GM12892 (cell line): ENCODE results near the gene RECK.

Experiments
- POLR2A ChIP-seq: IDR thresholded peaks from 2 replicates; pipeline ENCODE4 v1.6.1; 2011; ENCODE audit warnings: low read depth, low read length, control low read depth
- POLR2AphosphoS5 ChIP-seq: IDR thresholded peaks from 2 replicates; pipeline ENCODE4 v1.6.1; 2011; ENCODE audit warnings: low read depth, low read length, control low read depth
- TAF1 ChIP-seq: IDR thresholded peaks from 2 replicates; pipeline ENCODE4 v1.6.1; 2011; ENCODE audit warnings: low read depth, mild to moderate bottlenecking, control low read depth, low read length, borderline replicate concordance

GRCh38 chr9:36093384-36093783, 56.7 kb downstream of the RECK start:
- TF ChIP-seq POLR2A (no peak), POLR2AphosphoS5 (no peak), TAF1 (no peak)
